H1 (cell line): ENCODE data around the gene LCE5A. TPM values are rescaled to one million over a fixed set of nuclear protein-coding genes. Genes with fewer than 3 reads are reported as not detected.

ENCODE experiments used
- CTCF ChIA-PET: fragments of 300-600 bp; sonication (Branson Sonifier 250); formaldehyde crosslinking; loops from one replicate; lab custom pipeline; 2021; ENCODE audit not compliant: partially characterized antibody; lab: Charles Lee
- POLR2A ChIA-PET: fragments of 300-600 bp; sonication (Branson Sonifier 250); formaldehyde crosslinking; loops from one replicate; lab custom pipeline; 2021; ENCODE audit warnings: inconsistent platforms; ENCODE audit not compliant: partially characterized antibody; lab: Charles Lee
- DNase-seq, 2 experiments: peaks; one replicate each; pipeline versions ENCODE4 v3.0.0 to v3.0.0-alpha.2; 2010 to 2022; ENCODE audit warnings: low spot score in 2 of 2, low read depth in 1 of 2, mixed read lengths in 1 of 2
- FAIRE-seq: peaks from 2 replicates; lab custom pipeline; 2011; peaks lifted over from hg19 to GRCh38; lab: Jason Lieb, UNC
- H2AFZ ChIP-seq: 2 replicates; pipeline ENCODE4 v1.8.1; 2012; ENCODE audit warnings: low read length, inconsistent platforms
- H2AK5ac ChIP-seq: 2 replicates; pipeline ENCODE4 v1.6.1; 2013; ENCODE audit warnings: low read depth, low read length
- H2BK120ac ChIP-seq: replicated peaks from 2 replicates; pipeline ENCODE3; 2013; ENCODE audit warnings: low read depth, low read length, inconsistent platforms
- H2BK12ac ChIP-seq: 2 replicates; pipeline ENCODE4 v1.6.1; 2013; ENCODE audit warnings: low read depth, low read length
- H2BK15ac ChIP-seq: 2 replicates; pipeline ENCODE4 v1.6.1; 2013; ENCODE audit warnings: low read length
- H2BK20ac ChIP-seq: 2 replicates; pipeline ENCODE4 v1.6.1; 2013; ENCODE audit warnings: low read length
- H2BK5ac ChIP-seq: 2 replicates; pipeline ENCODE4 v1.6.1; 2013; ENCODE audit warnings: low read depth, low read length
- H3K14ac ChIP-seq: 2 replicates; pipeline ENCODE4 v1.6.1; 2013; ENCODE audit warnings: inconsistent platforms; ENCODE audit not compliant: insufficient read length
- H3K18ac ChIP-seq: 2 replicates; pipeline ENCODE4 v1.6.1; 2013; ENCODE audit warnings: low read length; ENCODE audit errors: extremely low read depth
- H3K23ac ChIP-seq: 2 replicates; pipeline ENCODE4 v1.6.1; 2013; ENCODE audit warnings: inconsistent platforms; ENCODE audit not compliant: insufficient read length
- H3K23me2 ChIP-seq: 2 replicates; pipeline ENCODE4 v1.6.1; 2013; ENCODE audit warnings: low read depth, low read length
- H3K27ac ChIP-seq: 2 replicates; pipeline ENCODE4 v1.6.1; 2011; ENCODE audit warnings: low read depth, low read length, inconsistent platforms
- H3K27me3 ChIP-seq, 4 experiments: replicated peaks in 1 of 4; 1 replicate in 1 of 4; 2 replicates in 3 of 4; pipeline versions ENCODE4 v1.6.1 to v1.8.1; 2011 to 2013; ENCODE audit warnings: low read length in 3 of 4, mild to moderate bottlenecking in 3 of 4, inconsistent platforms in 2 of 4, mixed read lengths in 2 of 4, moderate library complexity in 1 of 4; ENCODE audit not compliant: control insufficient read depth in 3 of 4, insufficient read depth in 3 of 4; ENCODE audit errors: extremely low read depth in 1 of 4
- H3K36me3 ChIP-seq, 4 experiments: 2 replicates each; pipeline versions ENCODE4 v1.6.1 to v1.8.1; 2011 to 2013; ENCODE audit warnings: mild to moderate bottlenecking in 4 of 4, low read length in 3 of 4, moderate library complexity in 2 of 4, control low read depth in 1 of 4, inconsistent platforms in 1 of 4; ENCODE audit not compliant: insufficient read depth in 4 of 4, control insufficient read depth in 2 of 4
- H3K4ac ChIP-seq: replicated peaks from 2 replicates; pipeline ENCODE3; 2013; ENCODE audit warnings: low read length, low read depth, mixed read lengths, inconsistent platforms; ENCODE audit not compliant: insufficient read length
- H3K4me1 ChIP-seq, 4 experiments: replicated peaks in 1 of 4; 1 replicate in 1 of 4; 2 replicates in 3 of 4; pipeline versions ENCODE4 v1.6.1 to v1.8.1; 2011 to 2013; ENCODE audit warnings: low read length in 3 of 4, inconsistent platforms in 2 of 4, mixed read lengths in 1 of 4; ENCODE audit not compliant: insufficient read depth in 4 of 4, control insufficient read depth in 3 of 4
- H3K4me2 ChIP-seq, 2 experiments: 2 replicates each; pipeline versions ENCODE4 v1.6.1 to v1.8.1; 2011 to 2013; ENCODE audit warnings: low read depth in 2 of 2, low read length in 2 of 2, control low read depth in 1 of 2, inconsistent platforms in 1 of 2, mild to moderate bottlenecking in 1 of 2; ENCODE audit not compliant: insufficient read depth in 1 of 2
- H3K4me3 ChIP-seq, 4 experiments: fragments of 200-600, 300-600 bp in 1 of 4; sonication (generic), shearing (Covaris generic), sonication (Bioruptor Twin) in 1 of 4; 2 replicates each; pipeline versions ENCODE4 v1.5.1 to v1.8.1; 2011 to 2016; ENCODE audit warnings: low read length in 4 of 4, low read depth in 3 of 4, control low read depth in 2 of 4, inconsistent platforms in 2 of 4, mild to moderate bottlenecking in 2 of 4, mixed read lengths in 1 of 4, moderate library complexity in 1 of 4; ENCODE audit not compliant: insufficient read depth in 2 of 4; ENCODE audit errors: extremely low read depth in 1 of 4
- H3K56ac ChIP-seq: replicated peaks from 2 replicates; pipeline ENCODE3; 2013; ENCODE audit warnings: low read depth, mild to moderate bottlenecking, mixed read lengths, low read length, inconsistent platforms; ENCODE audit not compliant: insufficient read length
- H3K79me1 ChIP-seq: 2 replicates; pipeline ENCODE4 v1.6.1; 2013; ENCODE audit warnings: low read depth, low read length, control low read depth
- H3K79me2 ChIP-seq, 2 experiments: 2 replicates each; pipeline versions ENCODE4 v1.6.1 to v1.8.1; 2012 to 2013; ENCODE audit warnings: low read length in 2 of 2, mild to moderate bottlenecking in 2 of 2, inconsistent platforms in 1 of 2; ENCODE audit not compliant: insufficient read depth in 2 of 2, control insufficient read depth in 1 of 2
- H3K9ac ChIP-seq, 4 experiments: replicated peaks in 1 of 4; 1 replicate in 1 of 4; 2 replicates in 3 of 4; pipeline versions ENCODE4 v1.6.1 to v1.8.1; 2011 to 2013; ENCODE audit warnings: low read depth in 3 of 4, low read length in 3 of 4, control low read depth in 2 of 4, mild to moderate bottlenecking in 2 of 4, moderate library complexity in 2 of 4, inconsistent platforms in 1 of 4; ENCODE audit errors: extremely low read depth in 1 of 4
- H3K9me3 ChIP-seq, 2 experiments: 2 replicates each; pipeline versions ENCODE4 v1.6.1 to v1.8.1; 2012 to 2013; ENCODE audit warnings: mild to moderate bottlenecking in 2 of 2, moderate library complexity in 2 of 2, control low read depth in 1 of 2, inconsistent platforms in 1 of 2, low read depth in 1 of 2, low read length in 1 of 2, mixed read lengths in 1 of 2; ENCODE audit not compliant: insufficient read depth in 2 of 2
- H4K20me1 ChIP-seq, 2 experiments: replicated peaks in 1 of 2; 2 replicates each; pipeline versions ENCODE3 to v1.8.1; 2011 to 2013; ENCODE audit warnings: inconsistent platforms in 2 of 2, low read length in 2 of 2, mild to moderate bottlenecking in 1 of 2; ENCODE audit not compliant: insufficient read depth in 2 of 2, control insufficient read depth in 1 of 2
- H4K5ac ChIP-seq: 2 replicates; pipeline ENCODE4 v1.6.1; 2013; ENCODE audit warnings: low read length, low read depth, mixed read lengths, inconsistent platforms; ENCODE audit not compliant: insufficient read length
- H4K8ac ChIP-seq: 2 replicates; pipeline ENCODE4 v1.8.0; 2013; ENCODE audit warnings: mild to moderate bottlenecking, moderate library complexity, low read length, inconsistent platforms; ENCODE audit not compliant: insufficient read depth; ENCODE audit errors: extremely low read depth
- H4K91ac ChIP-seq: replicated peaks from 2 replicates; pipeline ENCODE3; 2013; ENCODE audit warnings: low read length, mixed read lengths, inconsistent platforms; ENCODE audit not compliant: insufficient read length
- CHD1 ChIP-seq: IDR thresholded peaks from 2 replicates; pipeline ENCODE4 v1.6.1; 2012; ENCODE audit warnings: low read depth, low read length, improper control_type of control experiment
- CREB1 ChIP-seq: IDR thresholded peaks from 2 replicates; pipeline ENCODE4 v1.6.1; 2012; ENCODE audit warnings: inconsistent platforms
- CTBP2 ChIP-seq: IDR thresholded peaks from 2 replicates; pipeline ENCODE4 v1.7.0; 2011; ENCODE audit warnings: borderline replicate concordance, mild to moderate bottlenecking, moderate library complexity, mixed read lengths, low read length; ENCODE audit not compliant: insufficient read depth, insufficient read length
- GABPA ChIP-seq: IDR thresholded peaks from 2 replicates; pipeline ENCODE4 v1.6.1; 2011; ENCODE audit warnings: mild to moderate bottlenecking, low read length, moderate library complexity, borderline replicate concordance; ENCODE audit not compliant: insufficient read depth
- HDAC2 ChIP-seq, 2 experiments: fragments of 300-600 bp in 1 of 2; sonication (generic) in 1 of 2; IDR thresholded peaks; 2 replicates each; pipeline ENCODE4 v1.6.1; 2011 to 2012; ENCODE audit warnings: low read depth in 2 of 2, low read length in 2 of 2, mild to moderate bottlenecking in 2 of 2, moderate library complexity in 2 of 2, borderline replicate concordance in 1 of 2, inconsistent platforms in 1 of 2
- JUND ChIP-seq: IDR thresholded peaks from 2 replicates; pipeline ENCODE4 v1.6.1; 2011; ENCODE audit warnings: mild to moderate bottlenecking, improper control_type of control experiment, low read length
- RXRA ChIP-seq: IDR thresholded peaks from 2 replicates; pipeline ENCODE4 v1.6.1; 2011; ENCODE audit warnings: low read depth, mild to moderate bottlenecking, low read length, moderate library complexity; ENCODE audit not compliant: insufficient read depth
- SIN3A ChIP-seq, 2 experiments: IDR thresholded peaks in 1 of 2; conservative IDR thresholded peaks in 1 of 2; 2 replicates each; pipeline ENCODE4 v1.6.1; 2011 to 2012; ENCODE audit warnings: low read length in 2 of 2, improper control_type of control experiment in 1 of 2, low read depth in 1 of 2, mild to moderate bottlenecking in 1 of 2
- TBP ChIP-seq: IDR thresholded peaks from 2 replicates; pipeline ENCODE4 v1.6.1; 2011; ENCODE audit warnings: low read depth, low read length, improper control_type of control experiment
- WGBS, 2 experiments: shearing (Covaris generic) in 1 of 2; methylation state at CpG; one replicate each; pipeline versions ENCODE4 v1.1.6 to v1.1.7; 2013 to 2015; ENCODE audit warnings: low lambda C conversion rate in 2 of 2, mixed read lengths in 2 of 2, inconsistent platforms in 1 of 2, low coverage in 1 of 2, missing lambda C conversion rate in 1 of 2; ENCODE audit not compliant: insufficient replicate concordance in 2 of 2, insufficient coverage in 1 of 2, insufficient read length in 1 of 2; ENCODE audit errors: extremely low coverage in 1 of 2, missing lambda C conversion rate in 1 of 2; 5-methylcytosine and 5-hydroxymethylcytosine counted together
- polyA plus RNA-seq, 7 experiments: library from polyadenylated mRNA; depleted of rRNA in 3 of 7; stranded (reverse) in 5 of 7; unstranded in 2 of 7; fragments of >200 nt in 5 of 7; fragments of 200-250 nt in 2 of 7; gene quantifications; 1 replicate in 5 of 7; 2 replicates in 1 of 7; 4 replicates in 1 of 7; pipeline versions ENCODE4 v1.2.1 to v1.2.3, GENCODE V29; 2011 to 2013; ENCODE audit warnings: missing spikeins in 2 of 7, mixed read lengths in 2 of 7
- total RNA-seq: library from RNA; stranded (reverse); fragmentation: NEBNext Ultra II Directional; extraction: Animal tissue kit (Norgen Biotek cat#: 25700); gene quantifications from 2 replicates; pipeline ENCODE4 v1.2.1, GENCODE V29; 2021
- TF ChIP-seq, protein P1 (sequence below): IDR thresholded peaks from 2 replicates; pipeline ENCODE4 v1.6.1; 2012; ENCODE audit warnings: low read length, inconsistent platforms
- TF ChIP-seq, protein P2 (sequence below): IDR thresholded peaks from 2 replicates; pipeline ENCODE4 v1.6.1; 2011; ENCODE audit warnings: low read length, improper control_type of control experiment

LCE5A gene
- total and polyA plus RNA-seq, 2 of the 8 experiments (the other 6 are each of a cell fraction or from before 2014, with no cell fraction given) = not detected

DNA sequence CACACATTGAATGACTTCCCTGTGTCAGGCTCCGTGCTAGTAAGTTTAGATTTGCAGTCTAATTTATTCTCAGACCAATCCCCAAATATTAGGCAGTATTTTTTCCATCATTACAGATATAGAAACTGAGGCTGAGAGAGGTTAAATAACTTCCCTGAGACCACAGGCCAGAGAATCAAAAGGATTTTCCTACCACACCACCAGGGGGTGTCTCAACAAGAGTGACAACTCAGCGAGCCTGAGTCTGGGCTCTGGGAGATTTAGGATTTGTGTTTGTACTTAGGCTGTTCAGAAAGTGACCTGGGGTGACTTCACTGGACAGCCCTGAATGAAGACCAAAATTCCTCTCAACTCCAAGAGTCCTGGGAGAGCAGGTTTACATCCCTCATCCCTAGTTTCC is 13.3 kb upstream of the LCE5A start:
- 65% methylated on average over 2 of the region's 2 CpGs; no CpG with 5 or more reads in 1 of the 2 experiments for WGBS, 2 experiments
- Histone ChIP-seq H2BK120ac (no peak overlapping the region), H3K9ac (no peak overlapping the region), H2AFZ (no peak overlapping the region), H2BK5ac (no peak overlapping the region), H3K23ac (no peak overlapping the region), H3K56ac (no peak overlapping the region), H4K5ac (no peak overlapping the region), H2BK15ac (no peak overlapping the region), H3K23me2 (no peaks in the 10 kb centered on the region), H3K27ac (no peak overlapping the region), H3K79me1 (no peaks in the 10 kb centered on the region), H3K4me2 (no peak overlapping the region), H2BK12ac (no peak overlapping the region), H3K79me2 (no peaks in the 10 kb centered on the region), H3K18ac (no peak overlapping the region), H4K91ac (no peak overlapping the region), H2BK20ac (no peak overlapping the region), H3K4ac (no peak overlapping the region), H4K20me1 (no peaks in the 10 kb centered on the region), H4K8ac (no peak overlapping the region), H3K4me1 (no peaks in the 10 kb centered on the region), H3K27me3 (no peaks in the 10 kb centered on the region), H2AK5ac (no peak overlapping the region), H3K14ac (no peak overlapping the region), H3K9me3 (peaks cover 71 to 91% of the 10 kb centered on the region in 2 experiments), H3K36me3 (no peaks in the 10 kb centered on the region), H3K4me3 (no peak overlapping the region)
- no peak for TF ChIP-seq SIN3A (conservative IDR thresholded peaks at IDR 0.05 in 1 of 2, IDR thresholded peaks at IDR 0.05 in 1 of 2; ENCODE audit: low read depth in 1 of 2, low read length in 2 of 2)
- TF ChIP-seq, protein P1, sequence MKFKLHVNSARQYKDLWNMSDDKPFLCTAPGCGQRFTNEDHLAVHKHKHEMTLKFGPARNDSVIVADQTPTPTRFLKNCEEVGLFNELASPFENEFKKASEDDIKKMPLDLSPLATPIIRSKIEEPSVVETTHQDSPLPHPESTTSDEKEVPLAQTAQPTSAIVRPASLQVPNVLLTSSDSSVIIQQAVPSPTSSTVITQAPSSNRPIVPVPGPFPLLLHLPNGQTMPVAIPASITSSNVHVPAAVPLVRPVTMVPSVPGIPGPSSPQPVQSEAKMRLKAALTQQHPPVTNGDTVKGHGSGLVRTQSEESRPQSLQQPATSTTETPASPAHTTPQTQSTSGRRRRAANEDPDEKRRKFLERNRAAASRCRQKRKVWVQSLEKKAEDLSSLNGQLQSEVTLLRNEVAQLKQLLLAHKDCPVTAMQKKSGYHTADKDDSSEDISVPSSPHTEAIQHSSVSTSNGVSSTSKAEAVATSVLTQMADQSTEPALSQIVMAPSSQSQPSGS = no peak
- no peak for TF ChIP-seq CREB1
- TF ChIP-seq JUND = no peak
- no peak for TF ChIP-seq TBP
- TF ChIP-seq HDAC2 (IDR thresholded peaks at IDR 0.05; ENCODE audit: borderline replicate concordance in 1 of 2, low read depth in 2 of 2, low read length in 2 of 2) = no peak
- TF ChIP-seq, protein P2, sequence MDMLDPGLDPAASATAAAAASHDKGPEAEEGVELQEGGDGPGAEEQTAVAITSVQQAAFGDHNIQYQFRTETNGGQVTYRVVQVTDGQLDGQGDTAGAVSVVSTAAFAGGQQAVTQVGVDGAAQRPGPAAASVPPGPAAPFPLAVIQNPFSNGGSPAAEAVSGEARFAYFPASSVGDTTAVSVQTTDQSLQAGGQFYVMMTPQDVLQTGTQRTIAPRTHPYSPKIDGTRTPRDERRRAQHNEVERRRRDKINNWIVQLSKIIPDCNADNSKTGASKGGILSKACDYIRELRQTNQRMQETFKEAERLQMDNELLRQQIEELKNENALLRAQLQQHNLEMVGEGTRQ = no peak
- TF ChIP-seq GABPA = no peak
- TF ChIP-seq CHD1 = no peak
- no peak for TF ChIP-seq CTBP2
- TF ChIP-seq RXRA = no peak
- POLR2A ChIA-PET = no interaction called here
- no peak for DNase-seq
- CTCF ChIA-PET = no interaction called here
- no peak for FAIRE-seq
